Neural progenitor cell (in vitro differentiated cells): Measurements from ENCODE around the gene PAQR6. TPM values are rescaled to one million over a fixed set of nuclear protein-coding genes. Genes with fewer than 3 reads are reported as not detected.

ENCODE experiments used
- DNase-seq: peaks from one replicate; pipeline ENCODE4 v3.0.0-alpha.2; 2016; ENCODE audit warnings: low spot score
- H2AFZ ChIP-seq: fragments of 200-600 bp; sonication (generic); replicated peaks from 2 replicates; pipeline ENCODE4 v1.6.1; 2016; ENCODE audit warnings: antibody characterized with exemption
- H3F3A ChIP-seq: fragments of 200-600 bp; sonication (generic); 2 replicates; pipeline ENCODE4 v1.6.1; 2016; ENCODE audit warnings: antibody characterized with exemption, low read depth
- H3K27ac ChIP-seq: fragments of 200-600 bp; sonication (generic); 2 replicates; pipeline ENCODE4 v1.5.1; 2016; ENCODE audit warnings: mild to moderate bottlenecking
- H3K27me3 ChIP-seq: fragments of 200-600 bp; sonication (generic); 2 replicates; pipeline ENCODE4 v1.6.1; 2016; ENCODE audit warnings: mild to moderate bottlenecking, moderate library complexity
- H3K36me3 ChIP-seq: fragments of 200-600 bp; sonication (generic); 2 replicates; pipeline ENCODE4 v1.5.1; 2016
- H3K4me1 ChIP-seq: fragments of 200-600 bp; sonication (generic); 2 replicates; pipeline ENCODE4 v1.6.1; 2016; ENCODE audit warnings: mixed run types
- H3K4me2 ChIP-seq: fragments of 200-600 bp; sonication (generic); 2 replicates; pipeline ENCODE4 v1.6.1; 2016
- H3K4me3 ChIP-seq: fragments of 200-600 bp; sonication (generic); 2 replicates; pipeline ENCODE4 v1.5.1; 2016
- H3K79me2 ChIP-seq: fragments of 200-600 bp; sonication (generic); 2 replicates; pipeline ENCODE4 v1.6.1; 2016; ENCODE audit warnings: low read depth
- H3K9ac ChIP-seq: fragments of 200-600 bp; sonication (generic); 2 replicates; pipeline ENCODE4 v1.6.1; 2016
- H3K9me3 ChIP-seq: fragments of 200-600 bp; sonication (generic); 2 replicates; pipeline ENCODE4 v1.5.1; 2016; ENCODE audit warnings: low read depth
- H4K20me1 ChIP-seq: fragments of 200-600 bp; sonication (generic); 2 replicates; pipeline ENCODE4 v1.6.1; 2016; ENCODE audit warnings: low read depth
- H3K27ac Mint-ChIP-seq: 3 replicates; pipeline ENCODE4 v1.8.0; 2021; ENCODE audit warnings: mixed read lengths
- H3K27me3 Mint-ChIP-seq: 2 replicates; pipeline ENCODE4 v1.8.0; 2022; ENCODE audit warnings: low read depth, mild to moderate bottlenecking, inconsistent platforms, moderate library complexity, mixed read lengths; ENCODE audit not compliant: insufficient read depth
- H3K36me3 Mint-ChIP-seq: 3 replicates; pipeline ENCODE4 v1.8.0; 2021; ENCODE audit warnings: mixed read lengths
- H3K4me1 Mint-ChIP-seq: 3 replicates; pipeline ENCODE4 v1.8.0; 2021; ENCODE audit warnings: mixed read lengths
- H3K4me3 Mint-ChIP-seq: 3 replicates; pipeline ENCODE4 v1.8.0; 2021; ENCODE audit warnings: mild to moderate bottlenecking, moderate library complexity, mixed read lengths
- H3K9me3 Mint-ChIP-seq: 3 replicates; pipeline ENCODE4 v1.8.0; 2020; ENCODE audit warnings: mixed read lengths
- EZH2 ChIP-seq: fragments of 200-600 bp; sonication (generic); IDR thresholded peaks from 2 replicates; pipeline ENCODE4 v1.6.1; 2017; ENCODE audit warnings: antibody characterized with exemption, mild to moderate bottlenecking, moderate library complexity
- EZH2phosphoT487 ChIP-seq: fragments of 200-600 bp; sonication (generic); IDR thresholded peaks from 2 replicates; pipeline ENCODE4 v1.6.1; 2017; ENCODE audit warnings: antibody characterized with exemption
- total RNA-seq: library from RNA; depleted of rRNA; stranded (reverse); fragments of >200 nt; gene quantifications from 2 replicates; pipeline ENCODE4 v1.2.3, GENCODE V29; 2015; ENCODE audit warnings: low replicate concordance
- TF ChIP-seq, protein P1 (sequence below): fragments of 200-600 bp; sonication (generic); IDR thresholded peaks from 2 replicates; pipeline ENCODE4 v1.5.1; 2017; ENCODE audit warnings: antibody characterized with exemption, mild to moderate bottlenecking

Gene PAQR6
- total RNA-seq, 1 donor from 2014 or later = 5.0 TPM

DNA sequence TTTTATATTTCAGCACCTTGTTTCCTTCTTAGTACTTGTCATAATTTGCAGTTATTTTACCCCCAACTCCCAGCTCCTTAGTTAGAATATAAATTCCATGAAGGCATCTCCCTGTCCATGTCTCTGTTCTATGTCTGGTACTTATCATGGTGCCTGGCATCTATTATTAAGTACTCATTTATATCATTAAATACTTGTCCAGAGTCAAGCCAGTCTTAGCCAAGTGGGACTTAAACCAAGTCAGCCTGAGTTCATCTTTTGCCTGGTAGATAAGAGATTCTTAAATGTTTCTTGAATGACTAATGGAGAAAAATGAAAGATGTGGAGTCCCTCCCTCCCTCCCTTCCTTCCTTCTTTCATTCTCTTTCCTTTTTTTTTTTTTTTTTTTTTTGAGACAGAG is 44.5 kb downstream of the PAQR6 start:
- Histone ChIP-seq H3K36me3 (no peaks in the 10 kb centered on the region), H3K4me3 (no peak overlapping the region), H3K27ac (no peak overlapping the region), H3K4me1 (no peaks in the 10 kb centered on the region), H3K79me2 (peaks cover 5% of the 10 kb centered on the region), H3K9me3 (no peaks in the 10 kb centered on the region), H2AFZ (no peak overlapping the region), H3K4me2 (no peak overlapping the region), H3K9ac (no peak overlapping the region), H3K27me3 (no peaks in the 10 kb centered on the region), H3F3A (no peaks in the 10 kb centered on the region), H4K20me1 (no peaks in the 10 kb centered on the region)
- no peak for TF ChIP-seq EZH2
- no peak for TF ChIP-seq EZH2phosphoT487
- no peak overlapping the region for H3K4me3 Mint-ChIP-seq
- no peaks in the 10 kb centered on the region for H3K4me1 Mint-ChIP-seq
- H3K27me3 Mint-ChIP-seq = peaks cover 2% of the 10 kb centered on the region
- peaks cover 11% of the 10 kb centered on the region for H3K36me3 Mint-ChIP-seq
- no peak overlapping the region for H3K27ac Mint-ChIP-seq
- no peaks in the 10 kb centered on the region for H3K9me3 Mint-ChIP-seq
- no peak for DNase-seq

DNA sequence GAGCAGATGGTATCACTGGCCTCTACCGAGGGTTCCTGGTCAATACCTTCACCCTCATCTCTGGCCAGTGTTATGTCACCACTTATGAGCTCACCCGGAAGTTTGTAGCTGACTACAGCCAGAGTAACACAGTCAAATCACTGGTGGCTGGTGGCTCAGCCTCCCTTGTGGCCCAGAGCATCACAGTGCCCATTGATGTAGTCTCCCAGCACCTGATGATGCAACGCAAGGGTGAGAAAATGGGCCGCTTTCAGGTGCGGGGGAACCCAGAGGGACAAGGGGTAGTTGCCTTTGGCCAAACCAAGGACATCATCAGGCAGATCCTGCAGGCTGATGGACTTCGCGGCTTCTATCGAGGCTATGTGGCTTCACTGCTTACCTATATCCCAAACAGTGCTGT is 47.8 kb downstream of the PAQR6 start:
- no peaks in the 10 kb centered on the region for H3F3A ChIP-seq
- H3K36me3 Mint-ChIP-seq = peaks cover 13% of the 10 kb centered on the region
- TF ChIP-seq EZH2phosphoT487 (no peak), EZH2 (no peak)
- TF ChIP-seq, protein P1, sequence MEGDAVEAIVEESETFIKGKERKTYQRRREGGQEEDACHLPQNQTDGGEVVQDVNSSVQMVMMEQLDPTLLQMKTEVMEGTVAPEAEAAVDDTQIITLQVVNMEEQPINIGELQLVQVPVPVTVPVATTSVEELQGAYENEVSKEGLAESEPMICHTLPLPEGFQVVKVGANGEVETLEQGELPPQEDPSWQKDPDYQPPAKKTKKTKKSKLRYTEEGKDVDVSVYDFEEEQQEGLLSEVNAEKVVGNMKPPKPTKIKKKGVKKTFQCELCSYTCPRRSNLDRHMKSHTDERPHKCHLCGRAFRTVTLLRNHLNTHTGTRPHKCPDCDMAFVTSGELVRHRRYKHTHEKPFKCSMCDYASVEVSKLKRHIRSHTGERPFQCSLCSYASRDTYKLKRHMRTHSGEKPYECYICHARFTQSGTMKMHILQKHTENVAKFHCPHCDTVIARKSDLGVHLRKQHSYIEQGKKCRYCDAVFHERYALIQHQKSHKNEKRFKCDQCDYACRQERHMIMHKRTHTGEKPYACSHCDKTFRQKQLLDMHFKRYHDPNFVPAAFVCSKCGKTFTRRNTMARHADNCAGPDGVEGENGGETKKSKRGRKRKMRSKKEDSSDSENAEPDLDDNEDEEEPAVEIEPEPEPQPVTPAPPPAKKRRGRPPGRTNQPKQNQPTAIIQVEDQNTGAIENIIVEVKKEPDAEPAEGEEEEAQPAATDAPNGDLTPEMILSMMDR = no peak
- peaks cover 37% of the 10 kb centered on the region for H3K79me2 ChIP-seq
- no peak for DNase-seq
- no peak overlapping the region for H3K4me3 ChIP-seq
- no peak overlapping the region for H2AFZ ChIP-seq
- no peak overlapping the region for H3K4me3 Mint-ChIP-seq
- H3K9ac ChIP-seq = no peak overlapping the region
- no peaks in the 10 kb centered on the region for H3K36me3 ChIP-seq
- H3K4me2 ChIP-seq = no peak overlapping the region
- no peaks in the 10 kb centered on the region for H3K9me3 ChIP-seq
- no peak overlapping the region for H3K27ac Mint-ChIP-seq
- no peaks in the 10 kb centered on the region for H3K9me3 Mint-ChIP-seq
- H3K4me1 Mint-ChIP-seq = peaks cover 2% of the 10 kb centered on the region
- no peaks in the 10 kb centered on the region for H4K20me1 ChIP-seq
- H3K27me3 Mint-ChIP-seq = peaks cover 3% of the 10 kb centered on the region
- no peaks in the 10 kb centered on the region for H3K27me3 ChIP-seq
- no peak overlapping the region for H3K27ac ChIP-seq
- no peaks in the 10 kb centered on the region for H3K4me1 ChIP-seq

DNA sequence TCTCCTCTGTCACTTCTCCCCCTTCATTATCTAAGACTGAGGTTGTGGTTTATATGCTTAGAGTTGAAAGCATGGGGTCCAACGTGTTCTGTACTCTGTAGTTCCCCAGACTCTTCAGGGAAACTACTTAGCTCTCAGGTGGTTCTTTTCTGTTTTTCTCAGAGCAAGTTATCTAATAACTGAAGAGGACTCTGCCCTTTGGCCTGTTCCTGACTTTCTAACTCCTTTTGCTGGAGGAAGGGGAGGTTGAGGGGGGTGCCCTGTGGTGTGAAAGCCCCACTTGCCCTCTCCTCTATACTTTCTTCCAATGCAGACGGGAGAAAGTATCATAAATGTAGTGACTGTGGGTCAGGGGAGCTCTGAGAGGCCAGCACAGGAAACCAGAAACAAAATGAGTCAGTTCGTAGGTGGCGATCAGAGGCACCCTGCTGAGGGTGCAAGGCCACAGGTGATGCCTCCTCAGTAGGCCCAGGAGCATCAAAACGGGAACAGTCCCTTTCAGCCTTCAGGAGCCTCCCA is 49.0 kb downstream of the PAQR6 start:
- Histone ChIP-seq H4K20me1 (peaks cover 6% of the 10 kb centered on the region), H3K36me3 (no peaks in the 10 kb centered on the region), H3K4me3 (no peak overlapping the region), H3K27me3 (no peaks in the 10 kb centered on the region), H3F3A (no peaks in the 10 kb centered on the region), H3K79me2 (peaks cover 47% of the 10 kb centered on the region), H3K9me3 (no peaks in the 10 kb centered on the region), H3K27ac (no peak overlapping the region), H3K4me2 (no peak overlapping the region), H3K4me1 (no peaks in the 10 kb centered on the region), H2AFZ (no peak overlapping the region), H3K9ac (no peak overlapping the region)
- no peak for DNase-seq
- peaks cover 13% of the 10 kb centered on the region for H3K36me3 Mint-ChIP-seq
- peaks cover 12% of the 10 kb centered on the region for H3K4me1 Mint-ChIP-seq
- TF ChIP-seq EZH2phosphoT487 (no peak), EZH2 (no peak)
- TF ChIP-seq, protein P1 = no peak
- H3K27ac Mint-ChIP-seq = no peak overlapping the region
- H3K9me3 Mint-ChIP-seq = no peaks in the 10 kb centered on the region
- H3K27me3 Mint-ChIP-seq = peaks cover 3% of the 10 kb centered on the region
- no peak overlapping the region for H3K4me3 Mint-ChIP-seq

DNA sequence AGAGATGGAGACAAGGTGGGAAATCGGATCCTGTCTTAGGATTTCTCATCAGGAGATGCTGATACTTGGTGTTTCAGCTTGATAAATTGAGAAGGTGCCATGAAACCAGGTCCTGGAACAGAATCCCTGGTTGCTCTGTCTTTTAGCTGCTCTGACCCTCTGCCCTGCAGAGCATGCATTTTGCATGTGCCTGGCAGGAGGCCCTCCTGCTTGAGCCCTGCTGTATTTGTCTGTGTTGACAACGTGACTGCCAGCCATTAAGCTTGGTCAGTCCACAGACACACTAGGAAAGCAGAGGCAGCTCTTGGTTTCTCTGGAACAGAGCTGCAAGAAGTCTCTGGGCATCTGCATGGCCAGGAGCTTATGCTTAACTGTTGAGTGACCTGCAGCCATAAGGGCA is 51.4 kb downstream of the PAQR6 start:
- no peaks in the 10 kb centered on the region for H3F3A ChIP-seq
- peaks cover 2% of the 10 kb centered on the region for H3K27me3 Mint-ChIP-seq
- H3K79me2 ChIP-seq = peaks cover 47% of the 10 kb centered on the region
- H3K27me3 ChIP-seq = no peaks in the 10 kb centered on the region
- H3K4me1 ChIP-seq = peaks cover 3% of the 10 kb centered on the region
- H3K4me1 Mint-ChIP-seq = peaks cover 17% of the 10 kb centered on the region
- H3K9me3 ChIP-seq = no peaks in the 10 kb centered on the region
- H3K4me3 ChIP-seq = no peak overlapping the region
- no peak overlapping the region for H3K27ac Mint-ChIP-seq
- peaks cover 13% of the 10 kb centered on the region for H3K36me3 Mint-ChIP-seq
- H3K36me3 ChIP-seq = no peaks in the 10 kb centered on the region
- H3K9ac ChIP-seq = no peak overlapping the region
- no peaks in the 10 kb centered on the region for H3K9me3 Mint-ChIP-seq
- no peak overlapping the region for H2AFZ ChIP-seq
- H3K4me2 ChIP-seq = no peak overlapping the region
- no peak overlapping the region for H3K4me3 Mint-ChIP-seq
- H4K20me1 ChIP-seq = peaks cover 6% of the 10 kb centered on the region
- H3K27ac ChIP-seq = no peak overlapping the region
- DNase-seq = no peak
- TF ChIP-seq EZH2 (no peak), EZH2phosphoT487 (no peak)
- TF ChIP-seq, protein P1 = no peak
